GM19455 (cell line): ENCODE measurements around the gene AMN1.
A peak's percentile ranks its signal among the peaks of the same experiment; 100 is the strongest.
"Not testable (repeated sequence)": the region's sequence is repeated elsewhere in the genome, so short reads cannot be mapped to it uniquely, and the experiment has no call there.

ENCODE experiments used
- ATAC-seq: cut with Tn5 transposase; IDR thresholded peaks from one replicate; pipeline ENCODE4 v1.9.1; 2021; ENCODE audit not compliant: unreplicated experiment

Gene AMN1

DNA sequence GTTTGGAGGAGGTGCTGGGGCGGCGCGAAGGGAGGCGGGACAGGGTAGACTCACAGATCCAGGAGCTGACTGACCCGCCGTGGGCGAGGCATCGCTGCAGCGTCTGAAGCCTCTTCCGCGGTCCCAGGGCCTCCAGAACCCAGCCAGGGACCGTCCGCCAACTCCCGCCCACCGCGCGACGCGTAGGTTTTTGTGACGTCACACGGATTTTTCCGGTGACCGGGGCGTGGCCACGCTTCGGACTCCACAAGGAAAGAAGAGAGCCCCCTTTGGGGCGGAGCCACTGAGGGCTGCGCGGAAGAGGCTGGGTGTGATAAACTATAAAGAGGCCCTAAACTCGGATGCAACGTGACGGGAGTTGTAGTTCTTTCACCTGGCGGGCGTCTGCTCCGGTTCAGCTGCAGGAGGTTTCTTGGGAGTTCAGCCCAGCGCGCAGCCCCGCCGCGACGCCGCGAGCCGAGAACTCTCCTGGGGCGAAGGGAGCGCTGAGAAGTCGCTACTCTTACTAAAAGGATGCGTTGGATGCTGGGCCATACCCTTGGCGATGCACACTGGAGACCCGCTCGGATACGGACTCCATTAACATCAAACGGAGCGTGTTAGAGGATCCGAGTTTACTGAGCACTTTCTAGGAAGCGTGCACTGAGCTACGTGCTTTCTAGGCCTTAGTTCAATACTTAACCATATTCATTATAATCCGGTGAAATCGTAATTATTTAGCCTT, at the start of gene AMN1:
Gene AMN1 (minus strand): TSS at position 105 of the 724 bp plus-strand sequence. CDS start 13 bp downstream, at position 92.
- peak; percentile 97 for ATAC-seq

DNA sequence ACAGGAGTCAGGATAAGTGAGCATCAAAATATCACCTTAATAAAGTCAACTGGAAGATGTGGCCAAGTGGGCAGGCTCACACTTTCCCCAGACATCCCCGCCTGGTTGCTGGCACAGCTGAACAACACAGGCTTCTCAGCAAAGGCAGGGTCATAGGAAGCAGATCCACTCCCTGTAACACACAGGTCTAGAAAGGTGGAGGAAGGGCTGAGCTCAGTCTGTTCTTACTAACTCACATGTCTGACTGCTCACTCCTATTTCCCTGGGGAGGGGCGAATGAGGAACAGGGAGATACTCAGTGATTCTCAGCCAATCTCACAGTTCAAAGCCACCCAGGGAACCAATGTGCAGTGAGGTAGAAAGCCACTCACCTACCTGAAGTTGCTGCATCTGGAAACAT, 45.0 kb upstream of the AMN1 start:
- ATAC-seq: no peak

DNA sequence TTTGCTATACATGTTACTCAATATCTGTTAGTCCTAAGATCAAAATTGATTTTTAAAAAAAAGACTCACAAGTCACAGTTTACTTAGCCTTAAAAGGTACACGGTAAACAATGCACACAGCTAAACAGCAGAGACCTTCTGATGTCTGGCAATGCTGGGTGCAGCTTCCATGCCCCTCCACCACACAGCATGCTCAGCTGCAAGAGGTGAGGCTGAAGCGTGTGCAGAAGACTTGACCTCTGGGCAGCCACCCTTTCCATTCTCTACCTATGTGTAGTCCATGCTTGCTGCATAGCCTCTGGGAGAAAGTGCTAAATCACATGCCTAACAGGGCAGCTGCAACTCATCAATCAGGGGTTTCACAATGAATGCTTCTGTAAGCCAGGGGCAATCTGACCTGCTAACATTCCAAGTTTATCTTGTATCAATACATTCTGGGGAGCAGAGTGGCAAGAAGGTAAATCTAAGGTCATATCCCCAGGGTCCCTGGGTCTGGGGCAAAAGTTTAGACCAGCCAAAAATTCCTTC, 44.5 kb upstream of the AMN1 start:
- ATAC-seq: no peak

DNA sequence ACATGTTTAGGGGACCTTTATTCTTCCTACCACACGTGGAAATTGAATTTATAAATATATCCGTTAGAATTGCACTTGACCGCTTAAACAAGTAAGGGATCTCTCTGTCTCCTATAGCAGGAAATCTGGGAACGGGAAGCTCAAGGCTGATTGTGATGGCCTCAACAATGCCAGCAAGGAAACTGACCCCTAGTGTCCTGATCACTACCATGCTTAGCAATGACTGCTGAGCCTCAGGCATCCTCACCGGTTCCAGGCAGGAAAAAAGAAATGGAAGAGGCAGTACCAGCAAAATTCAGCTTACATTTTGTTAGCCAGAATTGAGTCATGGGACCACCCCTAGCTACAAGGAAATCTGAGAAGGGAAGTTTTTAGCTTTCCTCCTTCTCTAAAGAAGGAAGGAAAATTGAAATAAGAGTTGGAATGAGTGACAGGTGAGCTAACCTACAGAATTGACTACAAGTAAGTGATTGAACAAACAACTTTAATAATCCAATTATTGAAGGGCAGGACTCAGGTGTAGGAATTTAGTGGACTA, 43.9 kb upstream of the AMN1 start:
- ATAC-seq: no peak

DNA sequence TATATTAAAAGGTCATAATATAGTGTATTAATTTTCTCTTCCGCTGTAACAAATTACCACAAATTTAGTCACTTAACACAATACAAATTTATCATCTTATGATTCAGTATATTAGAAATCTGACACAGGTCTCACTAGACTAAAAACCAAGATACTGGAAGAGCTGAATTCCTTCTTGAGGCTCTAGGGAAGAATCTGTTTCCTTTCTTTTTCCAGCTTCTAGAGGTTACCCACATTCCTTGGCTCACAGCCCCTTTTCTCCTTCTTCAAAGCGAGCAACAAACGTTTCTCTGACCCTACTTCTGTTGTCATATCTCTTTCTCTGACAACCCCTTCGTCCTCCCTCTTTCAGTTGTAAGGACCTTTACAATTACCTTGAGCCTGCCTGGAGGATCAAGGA, 43.4 kb upstream of the AMN1 start:
- no peak for ATAC-seq

DNA sequence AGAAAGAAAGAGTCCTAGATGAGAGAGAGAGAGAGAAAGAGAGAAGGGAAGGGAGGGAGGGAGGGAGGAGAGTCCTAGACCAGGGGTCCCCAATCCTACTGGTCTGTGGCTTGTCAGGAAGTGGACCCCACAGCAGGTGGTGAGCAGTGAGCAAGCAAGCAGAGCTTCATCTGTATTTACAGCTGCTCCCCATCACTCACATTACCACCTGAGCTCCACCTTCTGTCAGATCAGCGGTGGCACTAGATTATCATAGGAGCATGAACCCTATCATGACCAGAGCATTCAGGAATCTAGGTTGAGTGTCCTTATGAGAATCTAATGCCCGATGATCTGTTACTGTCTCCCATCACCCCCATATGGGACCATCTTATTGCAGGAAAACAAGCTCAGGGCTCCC, 39.2 kb upstream of the AMN1 start:
- no peak for ATAC-seq

DNA sequence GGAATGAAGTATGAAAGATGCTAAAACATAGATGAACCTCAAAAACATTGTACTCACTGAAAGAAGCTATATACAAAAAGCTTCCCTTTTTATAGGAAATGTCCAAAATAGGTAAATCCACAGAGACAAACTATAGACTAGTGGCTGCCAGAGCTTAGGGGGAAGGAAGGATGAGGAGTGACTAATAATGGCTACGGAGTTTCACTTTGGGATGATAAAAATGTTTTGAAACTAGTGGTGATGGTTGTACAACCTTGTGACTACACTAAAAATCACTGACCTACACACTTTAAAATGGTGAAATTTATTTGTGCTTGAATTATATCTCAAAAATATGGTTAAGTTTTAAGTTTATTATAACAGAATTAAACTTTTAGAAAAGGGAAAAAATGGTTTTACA, 37.1 kb upstream of the AMN1 start:
- no peak for ATAC-seq

DNA sequence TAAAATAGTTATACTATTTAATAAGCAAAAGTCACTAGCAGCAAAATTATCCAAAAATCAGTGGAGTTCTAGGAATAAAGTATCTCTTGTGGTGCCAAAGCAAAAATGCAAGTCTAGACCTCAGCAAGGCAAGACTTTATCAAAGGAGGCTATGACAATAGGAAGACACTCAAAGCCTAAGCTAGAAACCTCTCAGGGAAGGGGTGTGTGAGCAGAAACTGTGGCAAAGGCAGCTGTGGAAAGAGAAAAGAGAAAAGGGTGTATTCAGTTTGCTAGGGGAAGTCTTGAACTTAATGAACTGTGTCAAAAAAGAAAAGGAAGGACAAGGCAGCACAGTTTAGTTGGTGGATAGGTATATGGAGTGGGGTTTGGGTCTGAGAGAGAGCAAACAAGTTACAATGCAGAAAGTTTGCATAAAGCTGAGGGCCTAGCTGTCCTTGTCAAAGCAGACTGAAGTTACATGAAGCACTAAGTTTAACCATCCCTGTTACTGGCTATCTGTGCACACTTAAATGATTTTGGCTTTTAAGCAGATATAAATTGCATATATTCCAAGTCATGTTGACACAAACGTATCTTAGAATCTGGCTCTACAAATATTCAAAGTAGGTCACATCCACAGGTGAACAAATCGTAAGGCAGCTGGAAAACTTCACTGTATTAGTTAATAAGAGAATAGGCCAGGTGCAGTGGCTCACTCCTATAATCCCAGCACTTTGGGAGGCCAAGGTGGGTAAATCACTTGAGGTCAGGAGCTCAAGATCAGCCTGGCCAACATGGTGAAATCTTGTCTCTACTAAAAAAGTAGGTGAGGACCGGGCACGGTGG, 31.0 kb upstream of the AMN1 start:
- ATAC-seq: no peak

DNA sequence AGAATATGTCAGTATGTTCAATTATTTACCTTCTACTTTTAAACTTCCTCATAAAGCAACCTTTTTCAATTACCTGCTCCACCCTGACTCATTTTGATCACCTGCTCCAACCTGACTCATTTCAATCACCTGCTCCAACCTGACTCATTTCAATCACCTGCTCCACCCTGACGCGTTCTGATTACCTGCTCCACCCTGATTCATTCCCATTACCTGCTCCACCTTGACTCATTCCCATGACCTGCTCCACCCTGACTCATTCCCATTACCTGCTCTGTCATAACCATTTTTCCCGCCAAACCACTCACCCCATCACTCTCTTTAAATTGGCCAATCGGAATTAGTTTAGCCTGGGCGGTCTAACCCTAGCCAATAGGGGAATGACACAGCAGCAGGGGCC, 29.5 kb upstream of the AMN1 start:
- ATAC-seq: not testable (repeated sequence)

DNA sequence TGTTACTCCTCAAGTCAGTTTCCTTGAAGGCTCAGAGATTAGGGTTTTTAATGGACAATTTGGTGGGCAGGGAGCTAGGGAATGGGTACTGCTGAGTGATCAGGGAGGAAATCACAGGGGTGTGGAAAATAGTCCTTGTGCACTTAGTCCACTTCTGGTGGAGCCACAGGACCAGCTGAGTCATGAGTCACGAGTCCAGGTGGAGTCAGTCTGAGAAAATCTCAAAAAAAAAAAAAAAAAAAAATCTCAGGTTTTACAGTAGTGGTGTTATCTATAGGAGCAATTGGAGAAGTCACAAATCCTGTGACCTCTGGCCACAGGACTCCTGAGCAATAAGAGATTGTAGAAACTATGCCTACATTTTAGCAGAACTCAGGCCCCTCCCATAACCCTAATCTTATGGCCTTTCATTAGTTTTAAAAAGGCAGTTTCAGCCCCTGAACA, 28.2 kb upstream of the AMN1 start:
- no peak for ATAC-seq

DNA sequence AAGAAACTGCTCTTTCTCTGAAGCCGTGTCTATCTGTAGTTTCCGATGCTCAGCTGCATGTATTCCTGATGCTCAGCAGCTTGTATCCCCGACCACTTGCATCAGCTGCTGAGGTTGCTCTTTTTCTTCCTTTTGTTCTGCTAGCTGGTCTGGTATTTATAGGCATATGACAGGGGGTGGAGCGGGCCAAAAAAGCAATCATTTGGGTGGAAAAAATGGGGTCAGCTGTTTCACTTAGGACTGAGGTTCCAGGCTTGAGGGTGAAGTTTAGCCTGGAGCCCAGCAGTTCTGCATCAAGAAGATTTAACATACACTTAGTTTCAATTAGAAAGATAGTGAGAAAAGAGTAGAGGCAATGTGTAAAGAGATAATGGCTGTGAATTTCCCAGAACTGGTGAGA, 23.6 kb upstream of the AMN1 start:
- ATAC-seq: no peak

DNA sequence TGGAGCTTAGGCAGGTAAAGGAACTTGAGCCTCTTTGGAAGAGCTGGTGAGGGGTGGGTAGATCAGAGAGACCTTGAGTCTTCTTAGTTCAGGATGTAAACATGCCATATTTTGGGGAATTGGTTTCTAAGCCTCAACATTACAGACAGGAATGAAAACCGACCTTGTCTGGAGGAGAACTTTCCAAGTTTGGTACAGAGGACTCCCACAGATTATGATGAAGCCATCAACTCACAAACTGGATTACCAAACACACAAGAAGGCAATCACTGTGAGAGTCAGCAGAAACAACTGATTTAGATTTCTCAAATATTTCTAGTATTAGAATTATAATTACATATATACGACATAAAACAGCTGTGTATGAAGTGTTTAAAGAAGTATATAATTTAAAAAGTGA, 22.3 kb upstream of the AMN1 start:
- no peak for ATAC-seq

DNA sequence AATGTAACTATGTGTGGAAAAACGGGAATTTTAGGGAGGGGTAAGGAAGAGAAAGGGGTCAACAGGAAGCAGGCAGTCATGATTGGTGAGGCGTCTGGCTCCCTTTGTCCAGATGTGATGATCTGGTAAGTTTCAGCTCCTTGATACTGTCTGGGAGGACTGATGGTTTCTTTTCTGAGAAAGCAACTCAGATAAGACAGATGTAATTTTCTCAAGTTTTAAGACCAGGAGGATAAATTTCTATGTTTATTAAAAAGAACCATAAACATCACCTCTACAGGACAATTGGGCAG, 21.9 kb upstream of the AMN1 start:
- no peak for ATAC-seq

DNA sequence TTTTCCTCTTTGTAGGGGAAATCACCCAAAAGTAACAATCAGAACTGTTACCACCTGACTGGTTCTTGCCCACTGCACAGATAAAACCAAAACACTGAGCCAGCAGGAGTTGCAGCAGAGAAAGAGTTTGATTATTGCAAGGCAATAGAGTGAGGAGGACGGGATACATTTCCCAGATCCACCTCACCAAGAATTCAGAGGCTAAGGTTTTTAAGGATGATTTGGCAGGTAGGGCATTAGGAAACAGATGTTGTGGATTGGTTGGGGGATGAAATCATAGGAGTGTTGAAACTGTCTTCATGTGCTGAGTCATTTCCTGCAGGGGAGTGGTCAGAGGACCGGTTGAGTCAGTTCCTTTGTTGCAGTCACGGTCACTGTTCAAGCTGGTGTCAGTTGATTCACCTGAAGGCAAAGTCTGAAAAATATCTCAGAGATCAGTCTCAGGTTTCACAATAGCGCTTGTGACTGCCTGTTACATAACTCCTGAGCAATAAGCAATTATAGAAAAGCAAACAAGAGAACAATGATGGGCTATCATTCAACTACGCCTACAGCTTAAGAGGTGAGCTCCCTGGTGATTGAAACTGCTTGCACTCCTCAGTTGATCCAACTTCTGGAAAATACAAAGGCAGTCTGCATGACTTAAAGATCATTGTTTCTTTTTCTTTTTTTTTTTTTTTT, 20.3 kb upstream of the AMN1 start:
- peak; percentile 83 for ATAC-seq

DNA sequence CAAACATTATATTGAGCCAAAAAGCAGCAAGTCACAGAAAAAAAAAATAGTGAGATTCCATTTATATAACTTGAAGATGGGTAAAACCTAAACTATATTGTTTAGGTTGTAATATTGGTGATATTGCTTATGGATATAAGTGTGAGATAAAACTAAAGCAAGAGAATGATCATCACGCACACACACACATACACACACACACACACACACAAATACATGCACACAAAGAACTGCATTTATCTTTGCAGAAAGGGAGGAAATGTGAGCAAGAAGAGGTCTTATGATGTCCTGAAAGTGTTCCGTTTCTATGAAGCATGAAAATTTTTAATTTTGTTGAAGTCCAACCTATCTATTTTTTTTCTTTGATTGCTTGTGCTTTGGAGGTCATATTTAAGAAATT, 16.4 kb upstream of the AMN1 start:
- no peak for ATAC-seq

DNA sequence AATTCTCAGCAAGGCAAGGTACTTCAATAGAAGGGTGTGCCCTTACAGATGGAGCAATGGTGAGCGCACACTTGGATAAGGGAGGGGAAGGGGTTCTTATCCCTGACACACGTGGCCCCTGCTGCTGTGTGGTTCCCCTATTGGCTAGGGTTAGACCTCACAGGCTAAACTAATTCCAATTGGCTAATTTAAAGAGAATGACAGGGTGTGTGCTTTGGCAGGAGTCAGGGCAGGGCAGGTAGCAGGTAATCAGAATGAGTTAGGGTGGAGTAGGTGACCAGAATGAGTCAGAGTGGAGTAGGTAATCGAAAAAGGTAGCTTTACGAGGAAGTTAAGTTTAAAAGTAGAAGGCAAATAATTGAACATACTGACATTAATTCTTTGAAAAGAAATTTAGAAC, 15.5 kb upstream of the AMN1 start:
- not testable (repeated sequence) for ATAC-seq

DNA sequence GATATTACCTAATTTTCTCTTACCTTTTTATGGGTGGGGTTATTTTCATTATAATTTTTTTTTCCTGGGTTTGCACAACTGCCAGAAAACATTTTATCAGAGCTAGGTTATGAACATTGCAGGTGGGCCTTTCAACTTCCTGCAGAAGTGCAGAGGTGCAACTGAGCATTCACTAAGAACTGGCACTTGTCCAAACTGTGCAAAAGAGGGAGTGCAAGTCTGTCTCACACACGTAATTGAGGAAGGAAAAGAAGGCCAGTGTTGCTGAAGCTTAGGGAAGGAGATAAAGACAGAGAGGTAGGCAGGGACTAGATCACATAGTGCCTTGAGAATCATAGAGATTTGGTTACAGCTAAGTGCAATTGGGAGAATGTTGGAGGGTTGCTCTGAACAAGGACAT, 14.1 kb upstream of the AMN1 start:
- no peak for ATAC-seq

DNA sequence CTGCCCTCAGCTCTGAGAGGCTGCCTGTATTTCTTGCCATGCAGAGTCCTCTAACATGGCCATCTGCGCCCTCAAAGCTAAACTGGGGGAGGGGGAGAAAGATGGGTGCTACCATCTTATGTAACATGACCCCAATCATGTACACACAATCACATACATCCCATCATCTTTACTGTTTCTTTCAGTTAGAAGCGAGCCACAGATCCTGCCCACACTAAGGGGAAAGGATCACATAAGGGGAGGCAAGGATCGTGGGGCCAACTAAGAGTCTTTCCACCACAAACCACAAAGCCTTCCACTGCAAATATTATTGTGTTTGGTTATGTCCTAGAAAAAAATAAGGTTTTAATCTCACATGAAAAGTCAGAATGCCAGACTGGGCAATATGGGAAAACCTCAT, 11.8 kb upstream of the AMN1 start:
- ATAC-seq: no peak

DNA sequence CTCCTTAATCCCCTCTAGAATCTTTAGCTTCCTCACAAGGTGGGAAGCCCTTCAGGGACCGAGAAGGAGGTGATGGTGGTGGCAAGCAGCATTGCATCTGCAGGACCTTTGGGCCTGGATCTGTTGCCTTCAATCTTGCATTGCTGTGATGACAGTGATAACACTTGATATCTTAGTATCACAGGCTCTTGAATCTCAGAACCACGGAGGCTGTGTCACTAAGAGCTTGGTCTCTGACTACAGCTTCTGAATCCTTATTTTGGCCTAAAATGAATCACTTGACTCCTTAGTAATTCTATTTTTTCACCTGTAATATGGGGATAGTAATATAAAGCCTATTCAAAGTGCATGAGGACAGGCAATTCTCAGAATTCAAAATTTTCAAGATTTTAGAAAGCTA, 8.9 kb upstream of the AMN1 start:
- no peak for ATAC-seq

DNA sequence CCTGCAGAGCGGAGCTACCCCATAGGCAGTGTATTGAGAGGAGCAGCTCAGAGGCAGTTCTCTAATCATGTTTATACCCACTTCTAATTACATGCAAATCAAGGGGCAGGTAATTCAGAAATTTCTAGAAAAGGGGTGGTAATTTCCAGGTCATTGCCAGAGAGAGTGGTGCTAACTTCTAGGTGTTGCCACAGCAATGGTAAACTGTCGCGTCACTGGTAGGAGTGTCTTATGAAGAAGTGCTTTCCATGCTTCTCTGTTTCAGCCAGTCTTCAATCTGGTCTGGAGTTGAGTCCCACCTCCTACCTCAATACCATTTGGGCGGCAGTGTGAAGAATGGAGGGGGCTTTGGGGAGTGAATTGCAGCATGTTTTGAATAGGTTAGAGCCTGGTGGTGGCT, 8.5 kb upstream of the AMN1 start:
- ATAC-seq: no peak

DNA sequence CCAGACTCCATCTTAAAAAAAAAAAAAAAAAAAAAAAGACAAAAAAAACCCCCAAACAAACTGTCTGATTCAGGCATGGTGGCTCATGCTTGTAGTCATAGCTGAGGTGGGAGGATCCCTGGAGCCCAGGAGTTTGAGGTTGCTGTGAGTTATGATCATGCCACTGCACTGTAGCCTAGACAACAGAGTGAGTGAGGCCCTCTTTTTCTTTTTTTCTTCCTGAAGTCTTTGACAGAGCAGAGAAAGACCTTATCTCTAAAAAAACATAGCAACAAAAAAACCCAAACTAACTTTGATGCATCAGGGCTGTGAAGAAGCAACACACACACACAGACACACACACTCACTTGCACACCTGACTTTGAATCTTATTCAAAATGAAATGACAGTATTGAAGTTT, 7.7 kb upstream of the AMN1 start:
- no peak for ATAC-seq
